H1 (cell line): ENCODE data around the gene ANKS1B. TPM values are rescaled to one million over a fixed set of nuclear protein-coding genes. Genes with fewer than 3 reads are reported as not detected.

Source experiments
- BRCA1 ChIP-seq: IDR thresholded peaks from 2 replicates; pipeline ENCODE4 v1.6.1; 2012; ENCODE audit warnings: low read depth, low read length, improper control_type of control experiment
- CHD7 ChIP-seq: fragments of 300-600 bp; sonication (generic); IDR thresholded peaks from 2 replicates; pipeline ENCODE4 v1.7.1; 2012; ENCODE audit warnings: low read length, moderate library complexity, mild to moderate bottlenecking, inconsistent platforms; ENCODE audit not compliant: insufficient replicate concordance
- CTBP2 ChIP-seq: IDR thresholded peaks from 2 replicates; pipeline ENCODE4 v1.7.0; 2011; ENCODE audit warnings: borderline replicate concordance, mild to moderate bottlenecking, moderate library complexity, mixed read lengths, low read length; ENCODE audit not compliant: insufficient read depth, insufficient read length
- EGR1 ChIP-seq: IDR thresholded peaks from 2 replicates; pipeline ENCODE4 v1.6.1; 2011; ENCODE audit warnings: low read depth, low read length, borderline replicate concordance
- KDM1A ChIP-seq: fragments of 200-600, 300-600 bp; sonication (generic); IDR thresholded peaks from 2 replicates; pipeline ENCODE4 v1.7.1; 2016; ENCODE audit warnings: mild to moderate bottlenecking, low read length, borderline replicate concordance
- KDM4A ChIP-seq: IDR thresholded peaks from one replicate; pipeline ENCODE4 v1.7.1; 2012; ENCODE audit warnings: low read depth, mild to moderate bottlenecking, moderate library complexity, low read length, inconsistent platforms; ENCODE audit not compliant: severe bottlenecking
- MAX ChIP-seq: IDR thresholded peaks from 2 replicates; pipeline ENCODE4 v1.6.1; 2012; ENCODE audit warnings: inconsistent platforms
- SP4 ChIP-seq: IDR thresholded peaks from 2 replicates; pipeline ENCODE4 v1.6.1; 2012; ENCODE audit warnings: low read length, inconsistent platforms
- polyA plus RNA-seq, 7 experiments: library from polyadenylated mRNA; depleted of rRNA in 3 of 7; stranded (reverse) in 5 of 7; unstranded in 2 of 7; fragments of >200 nt in 5 of 7; fragments of 200-250 nt in 2 of 7; gene quantifications; 1 replicate in 5 of 7; 2 replicates in 1 of 7; 4 replicates in 1 of 7; pipeline versions ENCODE4 v1.2.1 to v1.2.3, GENCODE V29; 2011 to 2013; ENCODE audit warnings: missing spikeins in 2 of 7, mixed read lengths in 2 of 7
- total RNA-seq: library from RNA; stranded (reverse); fragmentation: NEBNext Ultra II Directional; extraction: Animal tissue kit (Norgen Biotek cat#: 25700); gene quantifications from 2 replicates; pipeline ENCODE4 v1.2.1, GENCODE V29; 2021
- TF ChIP-seq, protein P1 (sequence below): IDR thresholded peaks from 2 replicates; pipeline ENCODE4 v1.6.1; 2011; ENCODE audit warnings: low read length, improper control_type of control experiment

ANKS1B gene
- total and polyA plus RNA-seq, 2 of the 8 experiments (the other 6 are each of a cell fraction or from before 2014, with no cell fraction given) = 2.7 to 6.1 TPM

- TF ChIP-seq CHD7 (no peak), KDM4A (no peak), KDM1A (no peak), BRCA1 (no peak), CTBP2 (no peak), EGR1 (no peak), MAX (no peak), SP4 (no peak)
- TF ChIP-seq, protein P1, sequence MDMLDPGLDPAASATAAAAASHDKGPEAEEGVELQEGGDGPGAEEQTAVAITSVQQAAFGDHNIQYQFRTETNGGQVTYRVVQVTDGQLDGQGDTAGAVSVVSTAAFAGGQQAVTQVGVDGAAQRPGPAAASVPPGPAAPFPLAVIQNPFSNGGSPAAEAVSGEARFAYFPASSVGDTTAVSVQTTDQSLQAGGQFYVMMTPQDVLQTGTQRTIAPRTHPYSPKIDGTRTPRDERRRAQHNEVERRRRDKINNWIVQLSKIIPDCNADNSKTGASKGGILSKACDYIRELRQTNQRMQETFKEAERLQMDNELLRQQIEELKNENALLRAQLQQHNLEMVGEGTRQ = no peak
Measured at GRCh38 chr12:98869886-98870503, 1114.7 kb downstream of the ANKS1B start (continued).
